ENCODE measurements around the gene SLFNL1.

The SLFNL1 gene

DNA sequence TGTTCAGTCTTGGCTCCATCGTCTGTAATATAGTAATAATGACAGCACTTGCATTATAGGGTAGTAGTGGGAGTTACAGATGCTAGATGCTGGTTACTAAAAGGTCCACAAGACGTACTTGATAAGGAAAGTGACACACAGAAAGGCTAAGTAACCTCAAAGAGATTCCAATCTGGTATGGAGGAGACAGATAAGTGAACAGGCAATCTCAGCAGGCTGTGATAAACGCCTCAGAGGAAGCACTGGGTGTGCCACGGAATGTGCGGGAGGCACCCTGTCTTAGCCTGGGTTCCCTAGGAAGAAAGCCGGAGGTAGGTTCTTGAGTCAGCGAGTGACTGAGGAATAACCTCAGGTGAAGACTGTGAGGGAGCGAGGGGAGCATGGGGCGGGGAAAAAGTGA is 46.6 kb downstream of the SLFNL1 start:
- no peak for TF ChIP-seq FOXP2 (optimal IDR thresholded peaks at IDR 0.05; ENCODE audit: borderline replicate concordance, extremely low read depth, extremely low read length, insufficient read depth)
- TF ChIP-seq, protein P1, sequence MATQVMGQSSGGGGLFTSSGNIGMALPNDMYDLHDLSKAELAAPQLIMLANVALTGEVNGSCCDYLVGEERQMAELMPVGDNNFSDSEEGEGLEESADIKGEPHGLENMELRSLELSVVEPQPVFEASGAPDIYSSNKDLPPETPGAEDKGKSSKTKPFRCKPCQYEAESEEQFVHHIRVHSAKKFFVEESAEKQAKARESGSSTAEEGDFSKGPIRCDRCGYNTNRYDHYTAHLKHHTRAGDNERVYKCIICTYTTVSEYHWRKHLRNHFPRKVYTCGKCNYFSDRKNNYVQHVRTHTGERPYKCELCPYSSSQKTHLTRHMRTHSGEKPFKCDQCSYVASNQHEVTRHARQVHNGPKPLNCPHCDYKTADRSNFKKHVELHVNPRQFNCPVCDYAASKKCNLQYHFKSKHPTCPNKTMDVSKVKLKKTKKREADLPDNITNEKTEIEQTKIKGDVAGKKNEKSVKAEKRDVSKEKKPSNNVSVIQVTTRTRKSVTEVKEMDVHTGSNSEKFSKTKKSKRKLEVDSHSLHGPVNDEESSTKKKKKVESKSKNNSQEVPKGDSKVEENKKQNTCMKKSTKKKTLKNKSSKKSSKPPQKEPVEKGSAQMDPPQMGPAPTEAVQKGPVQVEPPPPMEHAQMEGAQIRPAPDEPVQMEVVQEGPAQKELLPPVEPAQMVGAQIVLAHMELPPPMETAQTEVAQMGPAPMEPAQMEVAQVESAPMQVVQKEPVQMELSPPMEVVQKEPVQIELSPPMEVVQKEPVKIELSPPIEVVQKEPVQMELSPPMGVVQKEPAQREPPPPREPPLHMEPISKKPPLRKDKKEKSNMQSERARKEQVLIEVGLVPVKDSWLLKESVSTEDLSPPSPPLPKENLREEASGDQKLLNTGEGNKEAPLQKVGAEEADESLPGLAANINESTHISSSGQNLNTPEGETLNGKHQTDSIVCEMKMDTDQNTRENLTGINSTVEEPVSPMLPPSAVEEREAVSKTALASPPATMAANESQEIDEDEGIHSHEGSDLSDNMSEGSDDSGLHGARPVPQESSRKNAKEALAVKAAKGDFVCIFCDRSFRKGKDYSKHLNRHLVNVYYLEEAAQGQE (IDR thresholded peaks at IDR 0.05; ENCODE audit: insufficient read depth in 1 of 2, low read depth in 2 of 2, low read length in 2 of 2) = no peak
- no peak for TF ChIP-seq SIN3A (IDR thresholded peaks at IDR 0.05; ENCODE audit: borderline replicate concordance, insufficient read depth, low read length)
- no peak for TF ChIP-seq POLR2AphosphoS5 (IDR thresholded peaks at IDR 0.05; ENCODE audit: low read depth, low read length)

- TF ChIP-seq FOXP2 (optimal IDR thresholded peaks at IDR 0.05; ENCODE audit: borderline replicate concordance, extremely low read depth, extremely low read length, insufficient read depth) (no peak), POLR2AphosphoS5 (IDR thresholded peaks at IDR 0.05; ENCODE audit: low read depth, low read length) (no peak), TAF1 (IDR thresholded peaks at IDR 0.05; ENCODE audit: borderline replicate concordance, insufficient read depth, low read length) (no peak), SIN3A (IDR thresholded peaks at IDR 0.05; ENCODE audit: borderline replicate concordance, insufficient read depth, low read length) (no peak)
- TF ChIP-seq, protein P1 (IDR thresholded peaks at IDR 0.05; ENCODE audit: insufficient read depth in 1 of 2, low read depth in 2 of 2, low read length in 2 of 2) = no peak
Measured at GRCh38 chr1:40973912-40974311, 47.6 kb downstream of the SLFNL1 start.

GRCh38 chr1:40971966-40972365 is 49.6 kb downstream of the SLFNL1 start:
- TF ChIP-seq FOXP2 (optimal IDR thresholded peaks at IDR 0.05; ENCODE audit: borderline replicate concordance, extremely low read depth, extremely low read length, insufficient read depth) (no peak), POLR2AphosphoS5 (IDR thresholded peaks at IDR 0.05; ENCODE audit: low read depth, low read length) (no peak), TAF1 (IDR thresholded peaks at IDR 0.05; ENCODE audit: borderline replicate concordance, insufficient read depth, low read length) (no peak), SIN3A (IDR thresholded peaks at IDR 0.05; ENCODE audit: borderline replicate concordance, insufficient read depth, low read length) (no peak)
- TF ChIP-seq, protein P1 (IDR thresholded peaks at IDR 0.05; ENCODE audit: insufficient read depth in 1 of 2, low read depth in 2 of 2, low read length in 2 of 2) = no peak

DNA sequence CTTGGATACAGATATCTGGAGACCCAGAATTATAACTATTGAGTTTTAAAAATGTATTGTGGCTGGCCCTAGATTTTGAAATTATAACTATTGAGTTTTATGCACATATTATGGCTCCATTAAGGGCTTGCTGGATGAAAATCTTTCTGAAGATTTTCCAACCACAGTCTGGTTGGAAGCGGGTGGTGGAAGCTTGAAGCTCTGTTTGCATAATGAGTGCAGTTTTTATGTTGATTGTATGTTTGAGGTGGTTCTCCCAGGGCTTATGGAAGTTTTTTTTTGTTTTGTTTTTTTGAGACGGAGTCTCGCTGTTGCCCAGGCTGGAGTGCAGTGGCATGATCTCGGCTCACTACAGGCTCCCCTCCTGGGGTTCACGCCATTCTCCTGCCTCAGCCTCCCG is 52.1 kb downstream of the SLFNL1 start:
- TF ChIP-seq POLR2AphosphoS5 (IDR thresholded peaks at IDR 0.05; ENCODE audit: low read depth, low read length) (no peak), SIN3A (IDR thresholded peaks at IDR 0.05; ENCODE audit: borderline replicate concordance, insufficient read depth, low read length) (no peak), TAF1 (IDR thresholded peaks at IDR 0.05; ENCODE audit: borderline replicate concordance, insufficient read depth, low read length) (no peak), FOXP2 (optimal IDR thresholded peaks at IDR 0.05; ENCODE audit: borderline replicate concordance, extremely low read depth, extremely low read length, insufficient read depth) (no peak)
- TF ChIP-seq, protein P1 (IDR thresholded peaks at IDR 0.05; ENCODE audit: insufficient read depth in 1 of 2, low read depth in 2 of 2, low read length in 2 of 2) = no peak

DNA sequence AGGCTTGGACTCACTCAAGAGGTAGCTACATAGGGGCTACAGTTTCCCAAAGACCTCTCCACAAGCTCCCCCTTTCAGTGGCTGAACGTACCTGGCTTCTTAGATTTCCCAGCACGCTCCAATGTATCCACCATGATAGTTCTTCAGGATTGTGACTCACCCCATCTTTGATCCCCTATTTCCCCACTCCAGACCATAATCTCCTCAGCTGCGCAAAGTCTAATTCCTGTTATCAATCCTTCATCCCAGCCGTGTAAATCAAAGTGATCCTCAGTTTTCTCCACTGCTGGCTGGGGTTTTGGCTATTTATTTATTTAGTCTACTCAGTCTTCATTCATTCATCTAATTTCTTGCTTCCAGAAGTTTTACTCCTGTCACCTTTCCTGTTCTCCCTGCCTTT is 55.1 kb downstream of the SLFNL1 start:
- TF ChIP-seq POLR2AphosphoS5 (IDR thresholded peaks at IDR 0.05; ENCODE audit: low read depth, low read length) (no peak), TAF1 (IDR thresholded peaks at IDR 0.05; ENCODE audit: borderline replicate concordance, insufficient read depth, low read length) (no peak), FOXP2 (optimal IDR thresholded peaks at IDR 0.05; ENCODE audit: borderline replicate concordance, extremely low read depth, extremely low read length, insufficient read depth) (no peak), SIN3A (IDR thresholded peaks at IDR 0.05; ENCODE audit: borderline replicate concordance, insufficient read depth, low read length) (no peak)
- TF ChIP-seq, protein P1 (IDR thresholded peaks at IDR 0.05; ENCODE audit: insufficient read depth in 1 of 2, low read depth in 2 of 2, low read length in 2 of 2) = no peak
